Measurements from ENCODE around the gene GPR162.

- no peak for TF ChIP-seq CTCF (IDR thresholded peaks at IDR 0.05 in 2 of 3, conservative IDR thresholded peaks at IDR 0.05 in 1 of 3; ENCODE audit: borderline replicate concordance in 1 of 3, insufficient read depth in 1 of 3, low read depth in 2 of 3, low read length in 2 of 3)
- no peak for TF ChIP-seq POLR2AphosphoS5 (IDR thresholded peaks at IDR 0.05; ENCODE audit: low read depth, low read length)
- TF ChIP-seq ELF1 (IDR thresholded peaks at IDR 0.05; ENCODE audit: borderline replicate concordance, low read depth), result no peak
- TF ChIP-seq MAX (IDR thresholded peaks at IDR 0.05), result no peak
- TF ChIP-seq EZH2 (IDR thresholded peaks at IDR 0.05), result no peak
- no peak for TF ChIP-seq RAD21 (IDR thresholded peaks at IDR 0.05; ENCODE audit: low read depth)
- no peak for TF ChIP-seq ZFX (IDR thresholded peaks at IDR 0.05)
- TF ChIP-seq POLR2A (IDR thresholded peaks at IDR 0.05; ENCODE audit: borderline replicate concordance, extremely low read depth, insufficient read depth, insufficient read length), result no peak
- TF ChIP-seq CBX3 (IDR thresholded peaks at IDR 0.05; ENCODE audit: low read depth), result no peak
Observed at GRCh38 chr12:6830999-6831398, 9.4 kb downstream of the GPR162 start.

All from HCT116 (cell line).